GM19238 (cell line): ENCODE results near the gene PIGK.

Source experiments
- DNase-seq: peaks from one replicate; pipeline ENCODE4 v3.0.0; 2011; ENCODE audit warnings: low spot score; ENCODE audit not compliant: insufficient read length

PIGK gene

GRCh38 chr1:77096496-77097255 lies 122.6 kb downstream of the PIGK start:
- no peak for DNase-seq

- no peak for DNase-seq
These were observed 124.0 kb downstream of the PIGK start for GRCh38 chr1:77095236-77095635.

GRCh38 chr1:77089756-77090155 lies 129.5 kb downstream of the PIGK start:
- DNase-seq = no peak

- no peak for DNase-seq
These were observed 134.1 kb downstream of the PIGK start for GRCh38 chr1:77085109-77085508.

GRCh38 chr1:77084457-77084856 lies 134.8 kb downstream of the PIGK start:
- DNase-seq = no peak

- no peak for DNase-seq
These were observed 137.4 kb downstream of the PIGK start for GRCh38 chr1:77081834-77082233.

GRCh38 chr1:77076759-77077158 lies 142.5 kb downstream of the PIGK start:
- no peak for DNase-seq

- no peak for DNase-seq
These were observed 151.2 kb downstream of the PIGK start for GRCh38 chr1:77068013-77068412.

GRCh38 chr1:77065693-77066342 lies 153.4 kb downstream of the PIGK start:
- no peak for DNase-seq

GRCh38 chr1:77064246-77064645 lies 155.0 kb downstream of the PIGK start:
- DNase-seq = no peak

- no peak for DNase-seq
These were observed 156.1 kb downstream of the PIGK start for GRCh38 chr1:77063118-77063517.

- DNase-seq = no peak
These were observed 158.1 kb downstream of the PIGK start for GRCh38 chr1:77061162-77061561.

- no peak for DNase-seq
These were observed 159.2 kb downstream of the PIGK start for GRCh38 chr1:77060000-77060399.

GRCh38 chr1:77057994-77058585 lies 161.1 kb downstream of the PIGK start:
- no peak for DNase-seq

GRCh38 chr1:77056525-77056924 lies 162.7 kb downstream of the PIGK start:
- DNase-seq = no peak

GRCh38 chr1:77051425-77051824 lies 167.8 kb downstream of the PIGK start:
- no peak for DNase-seq

GRCh38 chr1:77048615-77049005 lies 170.6 kb downstream of the PIGK start:
- no peak for DNase-seq

- DNase-seq = no peak
These were observed 171.1 kb downstream of the PIGK start for GRCh38 chr1:77047978-77048614.

GRCh38 chr1:77047575-77047974 lies 171.7 kb downstream of the PIGK start:
- no peak for DNase-seq

GRCh38 chr1:77044133-77044849 lies 174.9 kb downstream of the PIGK start:
- no peak for DNase-seq

- no peak for DNase-seq
These were observed 178.4 kb downstream of the PIGK start for GRCh38 chr1:77040826-77041225.

GRCh38 chr1:77039739-77040138 lies 179.5 kb downstream of the PIGK start:
- no peak for DNase-seq
